ENCODE results near the gene OBSCN. TPM values are rescaled to one million over a fixed set of nuclear protein-coding genes. Genes with fewer than 3 reads are reported as not detected.

The OBSCN gene
- total RNA-seq, 1 donor from 2014 or later: 39.4 TPM

DNA sequence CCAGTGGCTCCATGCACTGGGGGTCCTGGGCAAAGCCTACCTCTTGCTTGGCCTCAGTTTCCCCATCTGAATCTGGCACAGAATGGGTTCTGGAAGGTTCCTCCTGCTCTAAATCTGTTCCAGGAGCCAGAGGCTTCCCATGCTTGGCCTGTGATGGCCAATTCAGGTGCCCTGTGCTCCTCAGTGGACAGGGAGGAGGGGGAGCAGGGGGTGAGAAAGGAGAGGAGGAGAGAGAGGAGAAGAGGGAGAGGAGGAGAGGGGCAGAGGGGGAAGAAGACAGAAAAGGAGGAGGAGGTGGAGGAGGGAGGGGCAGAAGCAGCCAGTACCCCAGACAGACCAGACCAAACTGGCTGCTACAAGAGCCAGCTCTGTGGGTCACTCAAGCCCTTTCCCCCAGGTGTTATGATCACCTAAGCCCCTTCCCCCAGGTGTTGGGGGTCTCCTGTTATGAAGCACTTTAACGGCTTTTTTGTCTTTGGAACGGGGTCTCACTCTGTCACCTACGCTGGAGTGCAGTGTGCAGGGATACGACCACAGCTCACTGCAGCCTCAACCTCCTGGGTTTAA is 155.1 kb downstream of the OBSCN start:
- ATAC-seq (no peak), DNase-seq (no peak)
- H3K4me3 ChIP-seq: no peak overlapping the region
- H3K36me3 ChIP-seq: no peaks in the 10 kb centered on the region
- H3K9me3 ChIP-seq: no peaks in the 10 kb centered on the region
- TF ChIP-seq, protein P1, sequence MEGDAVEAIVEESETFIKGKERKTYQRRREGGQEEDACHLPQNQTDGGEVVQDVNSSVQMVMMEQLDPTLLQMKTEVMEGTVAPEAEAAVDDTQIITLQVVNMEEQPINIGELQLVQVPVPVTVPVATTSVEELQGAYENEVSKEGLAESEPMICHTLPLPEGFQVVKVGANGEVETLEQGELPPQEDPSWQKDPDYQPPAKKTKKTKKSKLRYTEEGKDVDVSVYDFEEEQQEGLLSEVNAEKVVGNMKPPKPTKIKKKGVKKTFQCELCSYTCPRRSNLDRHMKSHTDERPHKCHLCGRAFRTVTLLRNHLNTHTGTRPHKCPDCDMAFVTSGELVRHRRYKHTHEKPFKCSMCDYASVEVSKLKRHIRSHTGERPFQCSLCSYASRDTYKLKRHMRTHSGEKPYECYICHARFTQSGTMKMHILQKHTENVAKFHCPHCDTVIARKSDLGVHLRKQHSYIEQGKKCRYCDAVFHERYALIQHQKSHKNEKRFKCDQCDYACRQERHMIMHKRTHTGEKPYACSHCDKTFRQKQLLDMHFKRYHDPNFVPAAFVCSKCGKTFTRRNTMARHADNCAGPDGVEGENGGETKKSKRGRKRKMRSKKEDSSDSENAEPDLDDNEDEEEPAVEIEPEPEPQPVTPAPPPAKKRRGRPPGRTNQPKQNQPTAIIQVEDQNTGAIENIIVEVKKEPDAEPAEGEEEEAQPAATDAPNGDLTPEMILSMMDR (IDR thresholded peaks at IDR 0.05): no peak
- intact Hi-C loops (cut with DNase I): no loop called here
- H3K4me1 ChIP-seq: no peaks in the 10 kb centered on the region
- H3K27ac ChIP-seq: no peak overlapping the region
- H3K27me3 ChIP-seq: no peaks in the 10 kb centered on the region

DNA sequence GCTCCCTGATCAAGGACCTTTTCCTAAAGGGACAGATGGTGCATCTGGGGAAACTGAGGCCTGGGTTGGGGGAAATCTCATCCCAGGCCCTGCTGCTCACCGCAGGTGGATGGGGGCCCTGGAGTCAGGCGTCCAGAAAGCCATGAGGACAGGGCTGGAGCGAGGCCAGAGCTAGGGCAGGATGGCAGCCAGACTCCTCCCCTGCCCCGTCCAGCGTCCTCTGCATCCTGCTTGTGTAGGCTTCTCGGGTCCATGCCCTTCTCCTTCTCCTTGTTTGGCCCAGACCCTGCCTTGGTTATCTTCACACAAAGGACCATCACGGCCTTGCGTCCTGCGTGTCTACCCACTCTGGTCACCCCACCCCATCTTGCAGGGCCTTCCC is 155.8 kb downstream of the OBSCN start:
- Histone ChIP-seq H3K9me3 (no peaks in the 10 kb centered on the region), H3K27me3 (no peaks in the 10 kb centered on the region), H3K27ac (no peak overlapping the region), H3K36me3 (no peaks in the 10 kb centered on the region), H3K4me1 (no peaks in the 10 kb centered on the region), H3K4me3 (no peak overlapping the region)
- TF ChIP-seq, protein P1 (IDR thresholded peaks at IDR 0.05): no peak
- no peak for ATAC-seq
- peak; percentile 48 for DNase-seq
- intact Hi-C loops (cut with DNase I): no loop called here

DNA sequence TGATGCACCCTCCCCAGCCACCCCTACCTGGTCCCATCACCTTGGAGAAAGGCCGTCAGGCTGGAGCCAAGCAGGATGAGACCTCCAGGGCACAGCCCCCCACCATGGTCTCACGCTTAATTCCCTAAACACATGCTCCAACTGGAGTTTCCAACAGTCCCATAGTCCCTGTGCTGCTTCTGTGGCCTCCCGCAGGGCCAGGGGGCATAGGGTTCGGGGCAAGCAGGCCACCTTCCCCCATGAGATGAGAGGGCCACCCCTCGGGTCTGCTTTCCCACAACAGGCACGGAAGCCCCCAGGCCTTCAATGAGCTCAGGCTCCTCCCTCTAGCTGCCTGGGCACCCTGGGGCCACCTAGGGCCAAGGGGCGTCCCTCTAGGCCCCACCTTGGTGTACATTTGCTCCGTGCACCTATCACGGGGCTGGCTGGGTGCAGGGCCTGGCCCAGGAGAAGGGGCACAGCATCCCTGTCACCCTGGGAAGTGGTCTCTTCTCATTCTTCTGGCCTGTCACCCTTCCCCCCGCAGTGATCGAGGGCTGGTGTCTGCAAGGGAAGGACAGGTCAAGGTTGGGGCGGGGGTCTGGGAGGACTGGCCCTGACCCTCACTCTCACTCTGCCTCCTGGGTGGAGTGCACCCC is 156.3 kb downstream of the OBSCN start:
- H3K27me3 ChIP-seq: no peaks in the 10 kb centered on the region
- ATAC-seq (no peak), DNase-seq (peak; percentile 57)
- H3K4me1 ChIP-seq: no peaks in the 10 kb centered on the region
- TF ChIP-seq, protein P1 (IDR thresholded peaks at IDR 0.05): no peak
- no peaks in the 10 kb centered on the region for H3K9me3 ChIP-seq
- H3K27ac ChIP-seq: no peak overlapping the region
- no peak overlapping the region for H3K4me3 ChIP-seq
- intact Hi-C loops (cut with DNase I): no loop called here
- no peaks in the 10 kb centered on the region for H3K36me3 ChIP-seq

DNA sequence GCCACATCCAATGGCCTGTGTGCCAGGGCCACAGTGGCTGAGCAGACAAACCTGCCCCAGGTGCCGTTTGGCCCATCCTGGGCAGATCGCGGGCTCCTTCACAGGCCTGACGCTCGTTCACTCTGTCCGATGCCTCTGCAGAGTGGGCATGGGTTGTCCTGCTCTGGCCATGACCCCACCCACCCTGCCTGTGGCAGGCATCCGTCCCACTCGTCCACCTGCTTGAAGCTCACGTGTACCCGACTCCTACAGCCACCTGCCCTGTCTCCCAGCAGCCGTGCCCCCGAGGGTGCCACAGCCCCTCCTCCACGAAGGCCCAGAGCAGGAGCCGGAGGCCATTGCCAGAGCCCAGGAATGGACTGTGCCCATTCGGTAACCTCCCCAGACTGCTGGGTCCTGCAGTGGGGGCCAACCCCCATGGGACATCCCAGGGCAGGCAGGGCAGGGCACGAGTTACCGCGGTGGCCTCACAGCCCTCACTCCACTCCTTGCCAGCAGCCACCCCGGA is 156.9 kb downstream of the OBSCN start:
- DNase-seq (peak; percentile 59), ATAC-seq (no peak)
- intact Hi-C loops (cut with DNase I): no loop called here
- no peaks in the 10 kb centered on the region for H3K4me1 ChIP-seq
- H3K27me3 ChIP-seq: no peaks in the 10 kb centered on the region
- H3K27ac ChIP-seq: no peak overlapping the region
- TF ChIP-seq, protein P1 (IDR thresholded peaks at IDR 0.05): no peak
- no peaks in the 10 kb centered on the region for H3K9me3 ChIP-seq
- H3K4me3 ChIP-seq: no peak overlapping the region
- H3K36me3 ChIP-seq: no peaks in the 10 kb centered on the region

DNA sequence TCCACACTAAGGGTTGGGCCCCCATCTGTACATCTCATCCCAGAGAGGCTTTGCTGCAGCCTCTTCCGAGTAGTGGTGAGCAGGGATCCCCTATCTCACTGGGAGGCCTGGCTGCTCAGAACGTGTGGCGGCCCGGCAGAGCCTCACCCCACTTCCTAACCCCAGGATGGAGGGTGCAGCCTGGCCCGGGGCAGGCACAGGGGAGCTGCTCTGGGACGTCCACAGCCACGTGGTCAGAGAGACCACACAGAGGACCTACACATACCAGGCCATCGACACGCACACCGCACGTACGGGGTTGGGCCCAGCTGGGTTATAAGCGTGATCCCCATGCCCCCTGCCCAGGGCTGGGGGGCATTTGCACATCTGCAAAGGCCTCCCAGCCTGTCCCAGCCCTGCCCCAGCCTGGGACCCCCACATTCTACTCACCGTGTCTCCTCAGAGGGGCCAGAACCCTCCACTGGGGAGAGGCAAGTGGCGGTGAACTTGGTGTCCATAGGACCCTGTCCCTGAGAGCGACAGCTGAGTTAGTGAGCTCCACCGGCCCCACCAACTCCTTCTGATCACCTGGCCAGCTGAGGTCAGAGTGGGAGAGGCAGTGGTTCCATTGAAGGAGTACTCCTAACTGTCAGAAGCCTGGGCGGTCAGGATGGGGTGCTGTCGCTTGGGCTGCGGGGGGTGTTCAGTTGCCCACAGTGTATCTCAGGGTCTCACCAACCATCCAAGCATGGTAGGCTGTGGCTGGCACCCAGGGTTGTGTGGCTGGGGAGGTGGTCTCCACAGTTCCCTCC is 157.6 kb downstream of the OBSCN start:
- DNase-seq: peak; percentile 61
- H3K27me3 ChIP-seq: no peaks in the 10 kb centered on the region

More for the DNA sequence above, 157.6 kb downstream of the OBSCN start:
- ATAC-seq: no peak
- Histone ChIP-seq H3K36me3 (no peaks in the 10 kb centered on the region), H3K4me1 (no peaks in the 10 kb centered on the region), H3K9me3 (no peaks in the 10 kb centered on the region), H3K4me3 (no peak overlapping the region), H3K27ac (no peak overlapping the region)
- intact Hi-C loops (cut with DNase I): no loop called here
- TF ChIP-seq, protein P1 (IDR thresholded peaks at IDR 0.05): no peak
